Keratinocyte (primary cell): Measurements from ENCODE around the gene R3HDM4. TPM values are rescaled to one million over a fixed set of nuclear protein-coding genes. Genes with fewer than 3 reads are reported as not detected.
A peak's percentile ranks its signal among the peaks of the same experiment; 100 is the strongest.

Experiments used
- DNase-seq: peaks from one replicate; pipeline ENCODE4 v3.0.0-alpha.2; 2011; ENCODE audit warnings: low read depth, missing footprints, low spot score
- FAIRE-seq: peaks from 2 replicates; lab custom pipeline; 2011; peaks lifted over from hg19 to GRCh38; lab: Jason Lieb, UNC
- H2AFZ ChIP-seq: 2 replicates; pipeline ENCODE4 v1.6.0; 2012; ENCODE audit warnings: low read length, control low read depth, inconsistent platforms; ENCODE audit not compliant: control insufficient read depth
- H3K27ac ChIP-seq: 2 replicates; pipeline ENCODE4 v1.5.1; 2011; ENCODE audit warnings: low read length; ENCODE audit not compliant: control insufficient read depth, insufficient read depth
- H3K27me3 ChIP-seq: 3 replicates; pipeline ENCODE4 v1.6.0; 2011; ENCODE audit warnings: low read length; ENCODE audit not compliant: control insufficient read depth, insufficient read depth; ENCODE audit errors: extremely low read depth
- H3K36me3 ChIP-seq, 2 experiments: 2 replicates in 1 of 2; 3 replicates in 1 of 2; pipeline ENCODE4 v1.5.1; 2011; ENCODE audit warnings: low read length in 2 of 2, mild to moderate bottlenecking in 1 of 2; ENCODE audit not compliant: control insufficient read depth in 2 of 2, insufficient read depth in 2 of 2; ENCODE audit errors: extremely low read depth in 1 of 2
- H3K4me1 ChIP-seq: 3 replicates; pipeline ENCODE4 v1.5.1; 2011; ENCODE audit warnings: low read length; ENCODE audit not compliant: control insufficient read depth, insufficient read depth; ENCODE audit errors: extremely low read depth
- H3K4me2 ChIP-seq: 3 replicates; pipeline ENCODE4 v1.6.0; 2011; ENCODE audit warnings: low read depth, low read length; ENCODE audit not compliant: control insufficient read depth, insufficient read depth; ENCODE audit errors: extremely low read depth
- H3K4me3 ChIP-seq, 3 experiments: fragments of 200-600 bp in 1 of 3; sonication (generic) in 1 of 3; 2 replicates in 2 of 3; 3 replicates in 1 of 3; pipeline ENCODE4 v1.5.1; 2011 to 2016; ENCODE audit warnings: low read length in 3 of 3, mild to moderate bottlenecking in 3 of 3, control low read depth in 2 of 3, inconsistent platforms in 1 of 3, low read depth in 1 of 3, mixed read lengths in 1 of 3, mixed run types in 1 of 3, moderate library complexity in 1 of 3; ENCODE audit not compliant: control insufficient read depth in 2 of 3, insufficient read depth in 2 of 3; ENCODE audit errors: extremely low read depth in 1 of 3
- H3K79me2 ChIP-seq: 2 replicates; pipeline ENCODE4 v1.6.0; 2012; ENCODE audit warnings: low read length; ENCODE audit not compliant: control insufficient read depth, insufficient read depth
- H3K9ac ChIP-seq: 3 replicates; pipeline ENCODE4 v1.6.0; 2011; ENCODE audit warnings: low read length; ENCODE audit not compliant: control insufficient read depth, insufficient read depth; ENCODE audit errors: extremely low read depth
- H3K9me1 ChIP-seq: 3 replicates; pipeline ENCODE4 v1.6.0; 2011; ENCODE audit warnings: low read length; ENCODE audit not compliant: control insufficient read depth, insufficient read depth; ENCODE audit errors: extremely low read depth
- H3K9me3 ChIP-seq: 2 replicates; pipeline ENCODE4 v1.5.1; 2012; ENCODE audit warnings: low read depth, low read length; ENCODE audit not compliant: control insufficient read depth
- H4K20me1 ChIP-seq: 3 replicates; pipeline ENCODE4 v1.6.0; 2011; ENCODE audit warnings: low read length; ENCODE audit not compliant: control insufficient read depth, insufficient read depth; ENCODE audit errors: extremely low read depth
- EZH2 ChIP-seq: IDR thresholded peaks from one replicate; pipeline ENCODE4 v1.6.1; 2012; ENCODE audit warnings: inconsistent platforms, mild to moderate bottlenecking, low read length, moderate library complexity
- dilution Hi-C: fragments of 300-500 bp; cut with MboI; formaldehyde crosslinking; loops from one replicate; pipeline ENCODE4 v1.7.0; 2020; ENCODE audit warnings: low sequenced_read_pairs; ENCODE audit not compliant: extremely low pct_ligation_motif_present
- polyA plus RNA-seq, 5 experiments: library from polyadenylated mRNA; depleted of rRNA in 3 of 5; stranded (reverse) in 3 of 5; stranded (forward) in 1 of 5; unstranded in 1 of 5; fragments of >200 nt; gene quantifications; 1 replicate in 1 of 5; 2 replicates in 3 of 5; 3 replicates in 1 of 5; pipeline versions ENCODE4 v1.2.1 to v1.2.3, GENCODE V29; 2011 to 2012; ENCODE audit warnings: missing spikeins in 2 of 5, low read depth in 1 of 5, low replicate concordance in 1 of 5
- TF ChIP-seq, protein P1 (sequence below), 3 experiments: IDR thresholded peaks in 1 of 3; conservative IDR thresholded peaks in 1 of 3; optimal IDR thresholded peaks in 1 of 3; 2 replicates in 2 of 3; 3 replicates in 1 of 3; pipeline versions ENCODE3 to v1.5.1; 2011; ENCODE audit warnings: low read length in 3 of 3, mild to moderate bottlenecking in 3 of 3, moderate library complexity in 2 of 3, control low read depth in 1 of 3, inconsistent platforms in 1 of 3; ENCODE audit not compliant: insufficient read depth in 2 of 3; ENCODE audit errors: extremely low read depth in 1 of 3

Gene R3HDM4
- polyA plus RNA-seq, 1 donor (not counting 4 experiments of a cell fraction or from before 2014, with no cell fraction given), result 33.5 TPM

DNA sequence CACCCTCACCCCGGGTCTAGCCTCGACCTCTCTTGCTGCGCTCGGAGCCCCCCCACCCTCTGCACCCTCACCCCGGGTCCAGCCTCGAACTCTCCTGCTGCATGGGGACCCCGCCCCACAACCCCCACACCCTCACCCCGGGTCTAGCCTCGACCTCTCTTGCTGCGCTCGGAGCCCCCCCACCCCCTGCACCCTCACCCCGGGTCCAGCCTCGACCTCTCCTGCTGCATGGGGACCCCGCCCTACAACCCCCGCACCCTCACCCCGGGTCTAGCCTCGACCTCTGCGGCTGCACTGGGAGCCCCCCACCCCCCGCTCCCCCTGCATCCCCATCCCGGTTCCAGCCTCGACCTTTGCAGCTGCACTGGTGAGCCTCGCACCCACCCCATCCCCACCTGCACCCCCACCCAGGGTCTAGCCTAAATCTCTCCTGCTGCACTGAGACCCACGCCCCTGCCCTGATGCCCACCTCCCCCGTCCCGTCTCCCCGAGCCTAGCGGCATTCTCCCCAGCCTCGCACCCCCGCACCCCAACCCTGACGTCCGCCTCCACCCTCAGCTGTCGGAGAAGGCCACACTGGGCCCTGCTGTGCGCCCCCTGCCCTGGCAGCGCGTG is 51.8 kb downstream of the R3HDM4 start:
- no peak overlapping the region for H3K4me3 ChIP-seq
- peaks cover 12% of the 10 kb centered on the region for H3K27me3 ChIP-seq
- H4K20me1 ChIP-seq, result no peaks in the 10 kb centered on the region
- no peaks in the 10 kb centered on the region for H3K9me3 ChIP-seq
- peak overlapping the region; percentile 37 for H3K4me2 ChIP-seq
- no peak overlapping the region for H3K9ac ChIP-seq
- no peak overlapping the region for H2AFZ ChIP-seq
- H3K9me1 ChIP-seq, result no peaks in the 10 kb centered on the region
- TF ChIP-seq, protein P1, sequence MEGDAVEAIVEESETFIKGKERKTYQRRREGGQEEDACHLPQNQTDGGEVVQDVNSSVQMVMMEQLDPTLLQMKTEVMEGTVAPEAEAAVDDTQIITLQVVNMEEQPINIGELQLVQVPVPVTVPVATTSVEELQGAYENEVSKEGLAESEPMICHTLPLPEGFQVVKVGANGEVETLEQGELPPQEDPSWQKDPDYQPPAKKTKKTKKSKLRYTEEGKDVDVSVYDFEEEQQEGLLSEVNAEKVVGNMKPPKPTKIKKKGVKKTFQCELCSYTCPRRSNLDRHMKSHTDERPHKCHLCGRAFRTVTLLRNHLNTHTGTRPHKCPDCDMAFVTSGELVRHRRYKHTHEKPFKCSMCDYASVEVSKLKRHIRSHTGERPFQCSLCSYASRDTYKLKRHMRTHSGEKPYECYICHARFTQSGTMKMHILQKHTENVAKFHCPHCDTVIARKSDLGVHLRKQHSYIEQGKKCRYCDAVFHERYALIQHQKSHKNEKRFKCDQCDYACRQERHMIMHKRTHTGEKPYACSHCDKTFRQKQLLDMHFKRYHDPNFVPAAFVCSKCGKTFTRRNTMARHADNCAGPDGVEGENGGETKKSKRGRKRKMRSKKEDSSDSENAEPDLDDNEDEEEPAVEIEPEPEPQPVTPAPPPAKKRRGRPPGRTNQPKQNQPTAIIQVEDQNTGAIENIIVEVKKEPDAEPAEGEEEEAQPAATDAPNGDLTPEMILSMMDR (optimal IDR thresholded peaks at IDR 0.05 in 1 of 3, IDR thresholded peaks at IDR 0.05 in 1 of 3, conservative IDR thresholded peaks at IDR 0.05 in 1 of 3; ENCODE audit: extremely low read depth in 1 of 3, insufficient read depth in 2 of 3, low read length in 3 of 3), result no peak
- no peak for TF ChIP-seq EZH2
- dilution Hi-C loops, result no loop called here
- no peaks in the 10 kb centered on the region for H3K36me3 ChIP-seq
- peaks cover 3% of the 10 kb centered on the region for H3K4me1 ChIP-seq
- no peak for DNase-seq
- no peak overlapping the region for H3K27ac ChIP-seq
- H3K79me2 ChIP-seq, result no peaks in the 10 kb centered on the region
- FAIRE-seq, result no peak

DNA sequence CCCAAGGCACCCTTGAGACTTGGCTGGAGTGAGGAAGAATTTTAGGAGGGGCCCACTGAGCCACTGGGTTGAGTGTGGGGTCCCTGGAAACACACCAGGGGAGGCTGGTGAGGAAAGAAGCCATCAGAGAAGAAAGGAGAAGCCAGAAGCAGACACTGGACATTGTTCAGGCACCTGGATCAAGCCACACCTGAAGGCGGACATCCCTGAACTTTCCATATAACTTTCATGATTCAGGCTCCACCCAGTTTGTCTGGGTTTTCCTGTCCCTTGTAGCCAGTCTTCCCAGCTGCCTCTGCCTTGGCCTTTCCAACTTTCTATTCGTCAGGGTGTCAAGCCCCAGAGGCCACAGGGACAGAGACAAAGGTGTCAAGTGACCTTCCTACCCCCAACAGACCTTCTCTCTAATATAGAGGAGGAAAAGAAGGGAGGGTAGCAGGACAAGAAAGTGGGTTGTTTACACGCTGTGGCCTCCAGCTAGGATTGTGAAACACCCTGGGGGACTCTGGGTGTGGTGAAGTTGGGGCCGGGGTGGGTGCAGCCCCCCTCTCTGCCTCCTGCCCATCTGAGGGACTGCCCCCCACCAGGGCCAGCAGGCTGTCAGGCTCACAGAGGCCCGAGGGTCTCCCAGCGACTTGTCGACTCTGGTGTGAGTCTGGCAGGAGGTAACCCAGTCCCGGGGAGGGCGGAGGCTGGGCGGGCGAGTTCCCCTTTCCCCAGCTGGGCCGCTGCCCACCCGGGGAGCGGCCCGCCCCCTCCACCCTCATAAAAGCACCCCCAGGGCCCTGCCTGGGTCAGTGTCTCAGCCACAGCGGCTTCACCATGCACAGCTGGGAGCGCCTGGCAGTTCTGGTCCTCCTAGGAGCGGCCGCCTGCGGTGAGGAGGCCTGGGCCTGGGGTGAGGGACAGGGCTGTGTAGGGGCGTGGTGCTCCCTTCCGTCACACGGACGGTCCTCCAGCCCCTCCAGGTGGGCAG is 53.9 kb downstream of the R3HDM4 start, which contains the start of gene CFD:
Gene CFD, plus strand, starts transcription at position 797 of the 976 bp plus-strand sequence. Its CDS starts 26 bp downstream, at position 823.
- Histone ChIP-seq H3K9ac (no peak within 1 kb of the TSS), H3K79me2 (no peaks in the 10 kb centered on the region), H3K36me3 (no peaks in the 10 kb centered on the region), H3K4me2 (peak within 1 kb of the TSS; percentile 51), H3K9me3 (no peaks in the 10 kb centered on the region), H2AFZ (peak within 1 kb of the TSS; percentile 43), H3K27me3 (peaks cover 13% of the 10 kb centered on the region), H3K4me1 (peaks cover 3% of the 10 kb centered on the region), H3K4me3 (peak within 1 kb of the TSS in 2 of 3 experiments; percentile 10 to 31), H3K27ac (no peak within 1 kb of the TSS), H3K9me1 (no peaks in the 10 kb centered on the region), H4K20me1 (no peaks in the 10 kb centered on the region)
- TF ChIP-seq EZH2, result no peak
- TF ChIP-seq, protein P1 (optimal IDR thresholded peaks at IDR 0.05 in 1 of 3, IDR thresholded peaks at IDR 0.05 in 1 of 3, conservative IDR thresholded peaks at IDR 0.05 in 1 of 3; ENCODE audit: extremely low read depth in 1 of 3, insufficient read depth in 2 of 3, low read length in 3 of 3), result no peak
- no peak for DNase-seq
- dilution Hi-C loops, result no loop called here
- no peak for FAIRE-seq
